GOT3 (cell line): Measurements from ENCODE around the gene ZNF239.
"Not testable (repeated sequence)": the region's sequence is repeated elsewhere in the genome, so short reads cannot be mapped to it uniquely, and the experiment has no call there.

ENCODE experiments used
- DNase-seq: peaks from one replicate; lab custom pipeline; 2025; ENCODE audit warnings: mixed read lengths; lab: John Stamatoyannopoulos, UW

The ZNF239 gene

DNA sequence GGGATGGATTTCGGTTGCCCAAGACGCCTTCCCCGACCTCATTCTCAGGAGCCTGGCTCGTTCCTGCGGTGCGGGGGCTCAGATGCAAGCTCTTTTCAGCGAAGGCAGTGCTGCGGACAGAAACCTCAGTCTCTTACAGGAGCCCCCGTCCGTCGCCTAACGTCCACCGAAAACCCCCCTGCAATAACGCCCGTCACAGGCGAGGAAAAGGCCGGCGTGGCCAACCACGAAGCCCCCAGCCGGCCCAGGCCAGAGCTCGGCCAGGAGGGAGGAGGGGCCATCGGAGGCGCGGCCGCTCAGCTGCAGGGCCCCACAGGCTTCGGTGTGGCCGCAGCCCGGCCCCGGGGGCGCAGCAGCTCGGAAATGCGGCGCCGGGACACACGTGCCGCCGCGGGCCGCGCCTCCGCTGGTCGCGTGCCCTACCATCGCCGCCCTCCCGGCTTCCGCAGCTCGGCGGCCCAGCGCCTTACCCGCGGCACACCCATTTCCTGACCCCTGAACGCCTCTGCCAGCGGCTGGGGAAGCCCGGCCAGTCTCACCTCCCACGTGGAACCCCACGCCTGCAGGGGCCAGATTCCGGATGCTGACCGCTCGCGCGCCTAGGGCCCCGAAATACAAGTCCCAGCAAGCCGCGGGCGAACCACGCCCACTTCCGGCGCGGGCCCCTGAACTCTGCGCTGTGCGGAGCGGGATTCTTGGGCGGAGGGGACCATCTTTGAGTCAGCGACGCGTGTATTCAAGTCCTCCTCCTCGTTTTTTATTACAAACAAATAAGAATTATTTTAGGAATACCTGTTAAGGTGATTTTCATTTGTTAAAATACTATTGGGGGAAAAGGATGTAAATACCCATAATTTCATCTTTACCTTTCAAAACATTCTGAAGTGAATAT lies at the start of gene ZNF239:
Gene ZNF239 (minus strand): TSS at position 616 of the 892 bp plus-strand sequence. CDS start 16,537 bp downstream, outside the sequence.
- peak; percentile 37 for DNase-seq

DNA sequence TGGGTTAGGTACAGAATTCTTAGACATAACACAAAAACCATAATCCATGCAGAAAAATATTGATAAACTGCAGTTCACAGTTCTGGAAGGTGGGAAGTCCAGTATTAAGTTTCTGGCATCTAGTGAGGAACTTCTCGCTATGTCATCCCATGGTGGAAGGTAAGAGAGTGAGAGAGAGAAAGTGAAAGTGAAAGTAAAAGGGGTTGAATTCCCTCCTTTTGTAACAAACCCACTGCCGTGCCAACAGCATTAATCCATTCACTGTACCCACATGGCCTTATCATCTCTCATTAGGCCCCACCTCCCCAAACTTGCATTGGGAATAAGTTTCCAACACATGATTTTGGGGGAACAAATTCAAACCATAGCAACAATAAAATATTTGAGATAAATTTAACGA lies 48.9 kb upstream of the ZNF239 start:
- DNase-seq, result no peak

DNA sequence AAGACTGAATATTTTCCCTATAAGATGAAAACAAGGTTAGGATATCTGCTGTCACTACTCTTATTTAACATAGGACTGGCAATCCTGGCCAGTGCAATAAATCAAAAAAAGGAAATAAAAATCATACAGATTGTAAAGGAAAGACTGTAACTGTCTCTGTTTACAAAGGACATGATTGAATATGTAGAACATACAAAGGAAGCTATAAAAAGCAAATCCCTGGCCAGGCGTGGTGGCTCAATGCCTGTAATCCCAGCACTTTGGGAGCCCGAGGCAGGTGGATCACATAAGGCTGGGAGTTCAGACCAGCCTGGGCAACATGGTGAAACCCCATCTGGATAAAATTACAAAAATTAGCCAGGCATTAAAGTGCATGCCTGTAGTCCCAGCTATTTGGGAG lies 47.6 kb upstream of the ZNF239 start:
- DNase-seq, result no peak

DNA sequence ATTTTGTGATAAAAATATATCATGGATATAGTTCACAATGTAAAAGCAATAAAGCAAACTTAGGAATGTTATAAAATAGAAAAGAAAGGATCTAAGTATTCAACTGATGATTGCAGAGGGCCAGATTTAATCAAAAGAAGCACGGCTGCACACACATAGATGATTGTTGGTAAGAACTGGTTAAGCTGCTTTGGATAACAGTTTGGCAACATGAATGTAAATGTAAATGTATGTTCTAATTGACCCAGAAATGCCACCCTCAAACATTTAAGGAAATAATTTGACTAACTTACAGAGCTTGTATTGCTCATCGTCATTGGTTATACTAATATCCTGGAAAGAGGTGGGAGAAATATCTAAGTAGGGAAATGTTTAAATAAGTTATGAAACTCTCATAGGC lies 45.0 kb upstream of the ZNF239 start:
- DNase-seq, result no peak

DNA sequence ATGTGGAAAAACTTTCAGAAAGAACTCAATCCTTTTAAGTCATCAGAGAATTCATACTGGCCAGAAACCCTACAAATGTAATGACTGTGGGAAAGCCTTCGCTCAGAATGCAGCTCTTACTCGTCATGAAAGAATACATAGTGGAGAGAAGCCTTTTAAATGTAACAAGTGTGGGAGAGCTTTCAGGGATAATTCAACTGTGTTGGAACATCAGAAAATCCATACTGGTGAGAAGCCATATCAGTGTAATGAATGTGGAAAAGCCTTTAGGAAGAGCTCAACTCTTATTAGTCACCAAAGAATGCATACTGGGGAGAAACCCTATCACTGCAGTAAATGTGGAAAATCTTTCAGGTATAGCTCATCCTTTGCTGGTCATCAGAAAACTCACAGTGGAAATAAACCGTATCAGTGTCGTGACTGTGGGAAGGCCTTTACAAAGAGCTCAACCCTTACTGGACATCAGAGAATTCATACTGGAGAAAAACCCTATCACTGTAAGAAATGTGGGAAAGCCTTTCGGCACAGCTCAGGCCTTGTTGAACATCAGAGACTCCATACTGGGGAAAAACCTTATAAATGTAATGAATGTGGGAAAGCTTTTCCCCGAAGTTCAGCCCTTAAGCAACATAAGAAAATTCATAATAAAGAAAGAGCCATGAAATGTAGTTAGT lies 42.4 kb upstream of the ZNF239 start:
- DNase-seq, result no peak

DNA sequence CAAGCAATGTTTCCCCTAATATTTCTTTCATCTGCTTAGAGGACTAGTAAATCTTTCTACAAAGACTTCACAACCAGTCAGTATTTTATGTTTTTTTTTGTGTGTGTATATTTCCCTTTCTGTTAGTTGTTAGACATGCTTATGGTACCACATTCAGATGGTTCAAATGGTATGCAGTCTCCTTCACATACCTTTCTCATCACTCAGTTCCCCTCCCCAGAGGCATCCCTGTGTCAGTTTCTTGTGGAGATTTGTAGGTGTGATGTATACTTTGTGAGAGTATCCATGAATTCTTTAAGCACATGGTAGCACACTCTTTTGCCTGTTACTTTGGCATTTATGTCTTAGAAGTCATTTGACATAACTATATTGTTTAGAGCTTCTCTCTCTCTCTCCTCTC lies 36.2 kb upstream of the ZNF239 start:
- no peak for DNase-seq

DNA sequence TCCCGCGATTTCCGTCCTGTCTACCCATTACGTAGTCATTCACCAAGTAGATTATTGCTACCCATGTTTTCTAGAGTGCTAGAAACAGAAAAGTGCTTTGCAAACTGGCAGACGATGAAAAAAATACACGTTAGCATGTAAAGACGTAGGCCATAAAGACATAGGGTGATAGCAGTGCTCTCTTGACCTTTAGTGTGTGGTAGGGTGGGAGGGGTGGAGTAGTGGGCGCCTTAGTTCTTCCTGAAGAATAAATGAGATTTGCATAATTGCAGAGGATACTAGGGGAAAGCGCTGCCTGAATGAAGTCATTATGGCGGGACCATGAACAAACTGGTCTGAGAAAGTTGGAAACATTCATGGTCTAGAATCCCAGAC lies 32.8 kb upstream of the ZNF239 start:
- no peak for DNase-seq

DNA sequence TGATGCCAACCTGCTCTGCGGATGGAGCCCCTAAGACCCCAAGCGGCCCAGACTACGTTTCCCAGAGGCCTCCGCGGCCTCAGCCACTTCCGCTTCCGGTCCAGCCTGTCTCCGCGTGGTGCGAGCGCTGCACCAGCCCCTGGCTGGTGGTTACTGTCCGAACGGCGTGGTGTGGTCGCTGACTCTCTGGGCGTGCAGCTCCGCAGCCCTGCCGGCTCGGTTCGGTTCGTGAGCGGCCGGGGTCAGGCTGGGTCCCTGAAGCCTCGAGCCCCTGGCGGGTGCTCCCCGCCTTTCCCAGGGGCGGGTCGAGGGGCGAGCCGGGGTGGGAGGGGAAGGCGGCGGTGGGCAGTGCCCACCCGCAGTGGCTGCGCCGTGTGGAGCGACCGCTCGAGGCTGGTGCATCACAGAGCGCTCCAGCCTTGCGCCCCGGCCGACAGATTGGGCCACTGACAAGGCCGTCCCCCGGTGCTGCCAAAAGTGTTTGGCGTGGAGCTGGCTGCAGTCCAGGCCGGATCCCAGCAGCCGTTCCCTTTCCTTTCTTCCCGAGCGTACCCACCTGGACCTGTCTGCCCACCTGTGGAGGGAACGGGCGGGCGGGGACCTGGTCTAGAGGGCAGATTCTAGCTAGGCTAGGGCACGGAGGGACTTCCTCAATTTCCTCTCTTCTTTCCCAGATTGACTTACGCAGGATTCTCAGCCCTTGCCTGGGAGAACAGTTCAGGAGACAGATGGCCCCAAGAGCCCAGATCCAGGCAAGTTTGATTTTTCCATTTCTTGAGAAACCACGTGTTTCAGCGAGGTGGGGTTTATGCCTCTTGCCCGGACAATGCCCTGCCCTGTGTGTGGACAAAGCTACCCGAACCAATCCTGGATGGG lies 32.1 kb upstream of the ZNF239 start, which contains the start of gene ZNF485:
Gene ZNF485 (plus strand): TSS at position 116 of the 876 bp plus-strand sequence. CDS start 613 bp downstream, at position 729.
- DNase-seq, result no peak

DNA sequence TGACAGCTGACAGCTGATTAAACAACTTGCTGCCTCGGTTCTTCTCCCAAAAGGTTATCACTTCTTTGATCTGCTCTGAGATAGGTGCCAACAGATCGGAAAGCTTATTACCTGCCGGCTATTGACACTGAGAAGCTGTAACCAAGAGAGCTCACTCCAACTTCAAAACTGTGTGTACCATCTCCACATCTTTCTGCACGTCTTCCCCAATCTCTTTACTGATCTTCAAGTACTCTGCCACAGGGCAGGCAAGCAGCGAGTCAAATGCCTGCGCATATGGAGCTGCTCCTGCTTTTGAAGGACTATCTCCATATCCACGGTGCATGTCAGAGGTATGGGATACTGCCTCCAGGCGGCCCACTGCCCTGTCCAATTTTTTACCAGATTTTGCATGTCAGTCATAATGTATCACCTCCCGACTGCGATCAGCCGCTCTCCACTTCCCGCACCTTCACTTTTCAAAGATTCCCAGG lies 31.5 kb upstream of the ZNF239 start:
- no peak for DNase-seq

DNA sequence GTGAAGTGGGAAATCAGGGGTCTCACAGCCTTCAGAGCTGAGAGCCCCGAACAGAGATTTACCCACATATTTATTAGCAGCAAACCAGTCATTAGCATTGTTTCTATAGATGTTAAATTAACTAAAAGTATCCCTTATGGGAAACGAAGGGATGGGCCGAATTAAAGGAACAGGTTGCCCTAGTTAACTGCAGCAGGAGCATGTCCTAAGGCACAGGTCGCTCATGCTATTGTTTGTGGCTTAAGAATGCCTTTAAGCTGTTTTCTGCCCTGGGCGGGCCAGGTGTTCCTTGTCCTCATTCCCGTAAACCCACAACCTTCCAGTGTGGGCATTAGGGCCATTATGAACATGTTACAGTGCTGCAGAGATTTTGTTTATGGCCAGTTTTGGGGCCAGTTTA lies 27.2 kb upstream of the ZNF239 start:
- DNase-seq, result not testable (repeated sequence)

DNA sequence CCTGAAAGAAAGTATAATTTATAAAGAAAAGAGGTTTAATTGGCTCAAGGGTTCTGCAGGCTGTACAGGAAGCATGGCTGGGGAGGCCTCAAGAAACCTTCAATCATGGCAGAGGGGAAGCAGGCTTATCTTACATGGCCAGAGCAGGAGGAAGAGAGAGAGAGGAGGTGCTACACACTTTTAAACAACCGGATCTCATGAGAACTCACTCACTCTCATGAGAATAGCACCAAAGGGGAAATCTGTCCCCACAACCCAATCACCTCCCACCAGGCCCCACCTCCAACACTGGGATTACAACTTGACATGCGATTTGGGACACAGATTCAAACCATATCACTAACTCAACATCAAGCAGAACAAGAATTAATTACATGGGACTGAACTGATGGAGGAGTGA lies 24.9 kb upstream of the ZNF239 start:
- DNase-seq, result no peak

DNA sequence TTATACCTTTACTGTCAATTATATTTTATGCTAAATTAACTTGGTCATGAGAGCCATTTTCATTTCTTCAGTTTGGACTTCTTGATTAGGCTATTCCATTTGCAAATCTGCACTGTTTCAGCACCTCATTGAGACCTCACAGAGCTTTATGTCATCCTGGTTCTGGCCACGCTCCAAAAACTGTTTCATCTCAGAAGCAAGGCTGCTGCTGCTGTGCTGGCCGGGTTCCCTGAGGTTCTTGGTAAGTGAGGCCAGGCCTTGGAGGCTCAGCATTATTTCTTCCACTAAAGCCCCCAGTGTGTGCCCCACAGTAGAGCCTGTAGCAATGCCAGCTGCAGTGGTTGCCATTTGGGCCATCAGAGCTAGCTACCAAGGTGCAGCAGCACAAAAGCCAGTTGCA lies 24.0 kb upstream of the ZNF239 start:
- DNase-seq, result no peak

DNA sequence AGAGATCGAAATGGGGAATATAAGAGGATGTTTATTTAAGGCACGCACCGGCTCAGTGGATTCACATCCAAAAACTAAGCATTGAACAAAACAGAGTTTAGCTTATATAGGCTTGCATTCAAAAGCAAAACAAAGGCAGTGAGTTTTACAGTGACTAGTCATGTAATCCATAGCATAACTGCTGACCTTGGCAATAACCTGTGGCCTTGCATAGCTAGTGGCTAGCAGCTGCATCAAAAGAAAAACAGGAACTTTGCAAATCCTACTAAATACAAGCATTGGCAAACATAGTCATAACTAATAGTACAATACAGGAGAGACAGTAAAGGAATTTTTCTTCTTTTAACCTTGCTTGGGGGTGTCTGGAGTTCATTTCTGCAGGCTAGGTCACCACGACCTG lies 22.1 kb upstream of the ZNF239 start:
- no peak for DNase-seq

DNA sequence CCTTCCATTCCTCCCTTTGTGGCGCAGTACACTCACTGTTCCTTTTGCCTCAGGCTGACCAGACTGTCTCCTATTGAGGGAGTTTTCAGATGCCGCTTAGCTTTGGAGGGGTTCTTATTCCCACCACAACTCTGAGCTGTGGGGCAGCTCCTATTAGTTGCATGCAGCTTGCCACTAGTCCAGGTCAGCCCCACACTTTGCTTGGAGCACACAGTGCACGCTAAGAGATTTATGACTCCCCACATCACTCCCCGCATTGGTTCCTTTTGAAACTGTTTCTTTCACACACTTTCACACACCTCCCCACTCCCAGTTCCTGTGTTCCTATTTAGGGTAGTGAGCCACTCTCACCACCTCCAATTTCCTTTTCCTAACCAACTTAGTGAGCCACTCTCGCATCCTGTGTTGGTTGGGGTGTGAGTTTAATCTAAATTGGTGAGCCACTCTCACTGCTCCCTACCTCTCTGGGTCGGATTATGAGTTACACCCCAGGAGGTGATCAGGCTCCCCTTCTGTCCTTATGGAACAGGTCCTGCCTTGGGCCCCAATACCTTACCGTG lies 21.4 kb upstream of the ZNF239 start:
- DNase-seq, result no peak

DNA sequence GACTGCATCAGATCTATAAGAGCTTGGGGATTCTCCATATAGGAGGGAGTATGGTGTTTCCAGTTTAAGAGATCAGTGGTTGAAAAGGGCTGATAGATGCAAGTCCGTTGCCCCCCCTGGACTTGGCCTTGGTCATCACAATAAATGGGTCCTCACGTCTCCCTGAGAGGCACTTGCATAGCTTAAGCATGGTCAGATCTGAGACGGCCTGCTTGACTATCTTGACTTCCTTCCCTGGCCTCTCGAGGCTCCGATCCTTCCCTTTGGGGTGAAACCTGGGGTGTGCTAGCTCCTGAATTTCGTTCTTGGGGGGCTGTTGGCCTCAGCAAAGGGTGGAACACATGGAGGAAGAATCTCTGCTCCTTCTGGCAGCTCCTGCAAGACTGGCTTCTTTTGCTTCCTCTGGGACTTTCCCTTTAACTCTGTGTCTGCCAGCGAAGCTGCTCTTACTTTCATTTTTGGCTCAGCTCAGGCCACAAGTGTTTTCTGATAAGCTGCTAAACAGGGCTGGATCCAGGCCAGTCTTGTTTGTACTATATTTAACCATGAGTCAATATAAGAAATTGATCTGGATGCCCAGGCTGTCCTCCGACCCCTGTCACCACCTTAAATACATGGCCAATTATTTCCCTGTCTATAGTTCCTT lies 20.7 kb upstream of the ZNF239 start:
- DNase-seq, result no peak

DNA sequence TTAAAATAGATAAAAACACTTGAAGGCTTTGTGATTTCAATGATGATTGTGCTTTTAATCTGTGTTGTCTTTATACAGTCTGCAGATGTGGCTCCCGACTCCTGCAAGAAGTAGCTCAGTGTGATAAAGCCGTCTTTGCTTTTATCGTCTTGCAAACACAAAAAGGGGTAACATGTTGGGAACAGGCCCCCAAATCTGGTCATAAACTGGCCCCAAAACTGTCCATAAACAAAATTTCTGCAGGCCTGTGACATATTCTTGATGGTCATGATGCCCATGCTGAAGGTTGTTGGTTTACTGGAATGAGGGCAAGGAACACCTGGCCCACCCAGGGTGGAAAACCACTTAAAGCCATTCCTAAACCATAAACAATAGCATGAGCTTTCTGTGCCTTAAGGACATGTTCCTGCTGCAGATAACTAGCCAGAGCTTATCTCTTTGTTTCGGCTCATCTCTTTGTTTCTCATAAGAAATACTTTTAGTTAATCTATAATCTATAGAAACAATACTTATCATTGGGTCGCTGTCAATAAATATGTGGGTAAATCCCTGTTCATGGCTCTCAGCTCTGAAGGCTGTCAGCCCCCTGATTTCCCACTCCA lies 17.0 kb upstream of the ZNF239 start:
- DNase-seq, result no peak

DNA sequence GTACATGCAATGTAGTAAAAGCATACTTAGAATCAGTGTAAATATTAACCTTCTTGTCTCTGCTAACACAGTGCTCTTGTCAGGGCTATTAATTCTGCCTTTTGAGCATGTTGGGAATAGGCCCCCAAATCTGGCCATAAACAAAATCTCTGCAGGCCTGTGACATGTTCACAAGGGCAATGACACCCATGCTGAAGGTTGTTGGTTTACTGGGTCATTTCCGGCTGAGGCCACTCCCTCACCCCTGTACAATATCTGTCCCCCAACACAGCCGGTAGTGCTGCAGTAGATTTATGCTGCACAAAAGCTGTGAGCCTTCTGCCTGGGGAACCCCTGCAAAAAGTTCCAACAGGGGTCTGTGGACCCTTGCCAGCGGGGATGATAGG lies 12.3 kb upstream of the ZNF239 start:
- DNase-seq, result not testable (repeated sequence)

DNA sequence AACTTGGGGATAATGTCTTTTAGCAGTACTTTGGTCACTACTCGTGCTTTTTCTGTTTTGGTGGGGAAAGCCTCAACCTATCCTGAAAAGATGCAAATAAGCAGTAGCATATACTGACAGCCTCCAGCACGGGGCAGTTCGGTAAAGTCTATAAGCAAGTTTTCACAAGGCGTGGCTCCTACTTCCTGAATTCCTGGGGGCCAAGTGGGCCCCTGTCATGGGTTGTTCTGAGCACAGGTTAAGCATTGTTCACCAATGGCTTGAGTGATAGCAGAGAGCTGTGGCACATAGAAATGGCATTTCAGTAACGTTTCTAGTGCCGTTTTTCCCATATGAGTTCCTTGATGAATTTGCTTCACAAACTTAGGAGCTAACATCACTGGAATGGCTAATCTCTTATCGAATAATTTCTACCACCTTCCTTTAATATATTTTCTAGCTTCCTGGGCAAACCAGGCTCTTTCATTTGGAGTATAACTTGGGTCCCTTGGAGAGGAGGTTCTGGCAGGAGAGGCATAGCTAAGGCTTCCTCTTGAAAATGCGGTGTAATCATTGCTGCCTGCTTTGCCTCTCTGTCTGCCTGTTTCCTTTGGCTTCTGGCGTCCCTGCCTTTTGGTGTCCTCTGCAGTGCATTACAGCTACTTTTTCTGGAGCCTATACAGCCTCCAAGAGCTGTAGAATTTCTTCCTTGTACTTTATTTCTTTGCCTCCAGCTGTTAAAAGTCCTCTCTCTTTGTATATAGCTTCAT lies 11.7 kb upstream of the ZNF239 start:
- DNase-seq, result no peak

DNA sequence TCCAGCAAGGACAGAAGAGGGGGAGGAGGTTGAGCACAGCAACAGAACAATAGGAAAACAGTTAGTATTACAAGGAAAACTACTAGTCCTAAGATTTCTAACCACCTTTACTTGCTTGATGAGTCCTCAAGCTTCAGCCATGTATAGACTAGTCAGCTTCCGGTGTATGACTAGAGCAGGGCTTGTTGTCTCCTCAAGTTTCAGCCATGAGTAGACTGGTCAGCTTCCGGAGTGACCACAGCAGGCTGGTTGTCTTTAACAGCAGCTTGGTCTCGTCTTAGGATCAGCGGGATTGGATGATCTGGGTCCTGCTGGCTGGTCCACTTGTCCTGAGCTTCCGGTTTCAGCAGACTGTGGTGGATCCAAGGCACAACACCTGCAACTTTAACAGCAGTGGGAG lies 10.6 kb upstream of the ZNF239 start:
- no peak for DNase-seq

DNA sequence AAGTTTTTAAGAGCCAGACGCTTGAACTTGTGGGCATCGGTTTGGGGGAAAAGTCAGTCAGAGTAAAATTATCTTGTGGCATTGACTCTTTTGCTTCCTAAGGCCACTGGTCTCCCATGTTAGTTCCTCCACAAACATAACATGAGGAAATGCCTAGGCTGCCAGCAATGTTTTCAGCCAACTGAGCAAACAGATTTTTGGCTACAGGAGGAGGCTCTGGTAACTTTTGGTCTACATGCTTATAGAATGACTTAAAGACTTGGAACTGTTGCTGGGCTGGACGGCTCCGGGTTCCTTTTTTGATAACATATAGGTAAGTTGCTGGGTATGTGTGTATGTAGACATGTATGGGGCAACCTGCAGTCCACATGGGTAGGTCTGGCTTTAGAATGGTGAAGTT lies 9.6 kb upstream of the ZNF239 start:
- no peak for DNase-seq
